GM12878 (cell line): ENCODE data around the gene RBSN. TPM values are rescaled to one million over a fixed set of nuclear protein-coding genes. Genes with fewer than 3 reads are reported as not detected.

Source experiments
- ATAC-seq: fragments of 200-7000 bp; cut with Tn5 transposase; 3 replicates; pipeline ENCODE4 v1.9.1; 2020; ENCODE audit warnings: mild to moderate bottlenecking, moderate library complexity
- BruUV-seq: library from RNA; stranded (reverse); fragments of 400-500 nt; replicated peaks from 2 replicates; lab custom pipeline; 2021; lab: Mats Ljungman, UMichigan
- CTCF ChIA-PET: fragments of 300-600 bp; sonication (Branson Sonifier 250); formaldehyde crosslinking; extraction: SDS; loops from one replicate; lab custom pipeline; 2021; ENCODE audit warnings: inconsistent platforms; lab: Yijun Ruan, JAX
- POLR2A ChIA-PET: fragments of 350-600 bp; formaldehyde crosslinking; extraction: SDS; loops from one replicate; lab custom pipeline; 2021; ENCODE audit warnings: inconsistent platforms; lab: Charles Lee
- RAD21 ChIA-PET: fragments of 300-600 bp; sonication (Branson Sonifier 250); formaldehyde crosslinking; loops from one replicate; lab custom pipeline; 2023; ENCODE audit warnings: antibody characterized with exemption; ENCODE audit not compliant: unreplicated experiment; lab: Charles Lee
- SMC1A ChIA-PET: fragments of 300-600 bp; sonication (Branson Sonifier 250); formaldehyde crosslinking; loops from one replicate; lab custom pipeline; 2023; ENCODE audit not compliant: unreplicated experiment, uncharacterized antibody; lab: Charles Lee
- DNase-seq: peaks from one replicate; pipeline ENCODE4 v3.0.0-alpha.2; 2011; ENCODE audit warnings: low read depth, low spot score
- FAIRE-seq: peaks from 3 replicates; lab custom pipeline; 2011; peaks lifted over from hg19 to GRCh38; lab: Jason Lieb, UNC
- H2AFZ ChIP-seq: 2 replicates; pipeline ENCODE4 v1.6.0; 2011; ENCODE audit warnings: low read depth, low read length, control low read depth; ENCODE audit not compliant: control insufficient read depth
- H3K27ac ChIP-seq: 2 replicates; pipeline ENCODE4 v1.5.1; 2011; ENCODE audit warnings: control low read depth; ENCODE audit not compliant: control insufficient read depth, insufficient read depth
- H3K27me3 ChIP-seq, 2 experiments: replicated peaks in 1 of 2; 2 replicates each; pipeline versions ENCODE4 v1.6.0 to v1.6.1; 2011; ENCODE audit warnings: low read length in 1 of 2; ENCODE audit not compliant: control insufficient read depth in 2 of 2, insufficient read depth in 2 of 2
- H3K36me3 ChIP-seq, 2 experiments: 2 replicates each; pipeline ENCODE4 v1.5.1; 2011; ENCODE audit warnings: low read length in 1 of 2; ENCODE audit not compliant: control insufficient read depth in 2 of 2, insufficient read depth in 2 of 2
- H3K4me1 ChIP-seq: 2 replicates; pipeline ENCODE4 v1.6.1; 2011; ENCODE audit warnings: mild to moderate bottlenecking, low read length, moderate library complexity, mixed read lengths; ENCODE audit not compliant: control insufficient read depth, insufficient read depth
- H3K4me2 ChIP-seq: 2 replicates; pipeline ENCODE4 v1.6.0; 2011; ENCODE audit warnings: control low read depth; ENCODE audit not compliant: control insufficient read depth, insufficient read depth
- H3K4me3 ChIP-seq: fragments of 200-600 bp; sonication (generic); 2 replicates; pipeline ENCODE4 v1.5.1; 2016
- H3K79me2 ChIP-seq: 2 replicates; pipeline ENCODE4 v1.6.0; 2011; ENCODE audit warnings: low read length; ENCODE audit not compliant: control insufficient read depth, insufficient read depth
- H3K9ac ChIP-seq: 2 replicates; pipeline ENCODE4 v1.8.0; 2011; ENCODE audit warnings: low read length, control low read depth, mixed read lengths; ENCODE audit not compliant: control insufficient read depth, insufficient read depth
- H3K9me3 ChIP-seq: replicated peaks from 3 replicates; pipeline ENCODE4 v1.5.1; 2011; ENCODE audit warnings: mild to moderate bottlenecking, low read length; ENCODE audit not compliant: control insufficient read depth, insufficient read depth
- H4K20me1 ChIP-seq: 2 replicates; pipeline ENCODE4 v1.6.0; 2011; ENCODE audit not compliant: control insufficient read depth, insufficient read depth
- CUX1 ChIP-seq: IDR thresholded peaks from 2 replicates; pipeline ENCODE4 v1.6.1; 2012; ENCODE audit warnings: improper control_type of control experiment, low read depth, low read length; ENCODE audit not compliant: insufficient replicate concordance
- ETV6 ChIP-seq, 2 experiments: fragments of 450-650 bp in 1 of 2; IDR thresholded peaks in 1 of 2; conservative IDR thresholded peaks in 1 of 2; 2 replicates each; pipeline ENCODE4 v1.6.1; 2014; ENCODE audit warnings: antibody characterized with exemption in 1 of 2, borderline replicate concordance in 1 of 2, low read depth in 1 of 2, mild to moderate bottlenecking in 1 of 2, moderate library complexity in 1 of 2
- GATAD2B ChIP-seq: fragments of 450-650 bp; conservative IDR thresholded peaks from 2 replicates; pipeline ENCODE4 v1.6.1; 2017; ENCODE audit warnings: low read depth, mild to moderate bottlenecking, moderate library complexity
- HDAC6 ChIP-seq: fragments of 200-600 bp; sonication (generic); IDR thresholded peaks from one replicate; pipeline ENCODE4 v1.8.0; 2017; ENCODE audit warnings: antibody characterized with exemption; ENCODE audit not compliant: unreplicated experiment
- JUND ChIP-seq: IDR thresholded peaks from 2 replicates; pipeline ENCODE4 v1.6.1; 2012; ENCODE audit warnings: low read depth, mild to moderate bottlenecking, low read length, improper control_type of control experiment, moderate library complexity
- TAF1 ChIP-seq: IDR thresholded peaks from 2 replicates; pipeline ENCODE4 v1.6.1; 2011; ENCODE audit warnings: mild to moderate bottlenecking, low read depth, low read length, borderline replicate concordance
- WGBS: methylation state at CpG from one replicate; pipeline ENCODE4 v1.1.6; 2016; ENCODE audit warnings: low lambda C conversion rate; ENCODE audit not compliant: insufficient replicate concordance, insufficient coverage; ENCODE audit errors: missing lambda C conversion rate; 5-methylcytosine and 5-hydroxymethylcytosine counted together
- in situ Hi-C: fragments of 300-500 bp; cut with MboI; formaldehyde crosslinking; loops from 9 replicates; pipeline ENCODE4 v1.14.3; 2018; ENCODE audit warnings: mixed read lengths
- intact Hi-C: fragments of 100-400 bp; cut with micrococcal nuclease; formaldehyde crosslinking; loops from one replicate; pipeline ENCODE4 v1.14.2; 2022; ENCODE audit not compliant: unreplicated experiment
- polyA plus RNA-seq, 11 experiments: library from polyadenylated mRNA; depleted of rRNA in 4 of 11; unstranded in 6 of 11; stranded (reverse) in 5 of 11; fragments of >200 nt; fragmentation: Nextera tagmentation in 4 of 11; fragmentation: Illumina TruSeq in 1 of 11; extraction: Ambion mirVana in 4 of 11; extraction: Trizol in 1 of 11; gene quantifications; 1 replicate in 1 of 11; 2 replicates in 10 of 11; pipeline versions ENCODE4 v1.2.1 to v1.2.3, GENCODE V29; 2011 to 2016; ENCODE audit warnings: inconsistent platforms in 2 of 11, missing spikeins in 2 of 11, low read depth in 1 of 11
- total RNA-seq, 4 experiments: library from RNA; depleted of rRNA in 3 of 4; stranded (reverse); fragments of >200 nt in 3 of 4; fragmentation: Illumina TruSeq in 1 of 4; extraction: Trizol in 1 of 4; gene quantifications; 2 replicates each; pipeline versions ENCODE4 v1.2.1 to v1.2.3, GENCODE V29; 2013 to 2021

RBSN gene
- total and polyA plus RNA-seq, 10 of the 15 experiments (the other 5 are each of a cell fraction or from before 2014, with no cell fraction given): 2.0 to 17.5 (median 10.5) TPM

DNA sequence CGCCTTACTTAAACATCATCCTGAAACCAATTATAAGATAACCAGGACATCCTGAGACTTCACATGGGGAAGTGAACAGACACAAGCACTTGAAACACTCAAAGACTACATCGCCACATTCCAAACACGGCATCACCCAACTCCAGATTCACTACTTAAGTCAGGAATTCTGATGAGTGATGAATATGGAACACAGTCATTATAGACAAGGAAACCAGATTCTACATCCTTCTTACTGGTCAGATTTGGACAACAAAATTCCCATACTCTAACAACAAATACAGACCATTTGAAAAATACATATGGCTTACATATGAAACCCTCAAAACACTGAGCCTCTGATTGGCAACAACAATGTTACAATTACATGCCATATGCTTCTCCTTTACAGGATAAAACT, 13.1 kb upstream of the RBSN start (continued):
- no peak for TF ChIP-seq HDAC6
- TF ChIP-seq JUND: no peak
- no peak for TF ChIP-seq TAF1
- TF ChIP-seq ETV6 (conservative IDR thresholded peaks at IDR 0.05 in 1 of 2, IDR thresholded peaks at IDR 0.05 in 1 of 2; ENCODE audit: borderline replicate concordance in 1 of 2, low read depth in 1 of 2): no peak

- CTCF ChIA-PET: interaction anchor here (0.6 to 5.3 kb wide), 8 partner anchors 8 to 244 kb away, joined by 4 to 68 read pairs (median 19); partner anchors contain the start of gene RBSN
- Histone ChIP-seq H3K79me2 (no peaks in the 10 kb centered on the region), H3K27me3 (no peaks in the 10 kb centered on the region; a peak in 1 of 4 replicates), H3K4me3 (no peak overlapping the region), H4K20me1 (no peaks in the 10 kb centered on the region), H3K27ac (no peak overlapping the region), H3K9me3 (no peaks in the 10 kb centered on the region), H2AFZ (no peak overlapping the region), H3K4me1 (no peaks in the 10 kb centered on the region), H3K9ac (no peak overlapping the region), H3K4me2 (no peak overlapping the region), H3K36me3 (no peaks in the 10 kb centered on the region)
- 18% methylated on average over 4 of the region's 4 CpGs for WGBS
- FAIRE-seq (no peak), DNase-seq (no peak), ATAC-seq (no peak)
- TF ChIP-seq CUX1 (no peak), GATAD2B (no peak)
- BruUV-seq: no TSS peak
- SMC1A ChIA-PET: interaction anchor here (0.7 to 2.9 kb wide), 5 partner anchors 8 to 275 kb away, joined by 3 to 13 read pairs (median 3); no protein-coding TSS in a partner anchor
- in situ Hi-C loops (no loop called here), intact Hi-C loops (no loop called here)
- POLR2A ChIA-PET: interaction anchor here (0.6 kb wide), 1 partner anchor 186 kb away, joined by 5 read pairs; no protein-coding TSS in a partner anchor
- RAD21 ChIA-PET: interaction anchor here (1.1 to 2.6 kb wide), 3 partner anchors 92 to 447 kb away, joined by 5 to 31 read pairs (median 5); no protein-coding TSS in a partner anchor
Observed at GRCh38 chr3:15110206-15110605, 11.3 kb upstream of the RBSN start.
